NCI-H1417 (cell line): Measurements from ENCODE around the gene CHST9.
"Not testable (repeated sequence)": the region's sequence is repeated elsewhere in the genome, so short reads cannot be mapped to it uniquely, and the experiment has no call there.

Experiments
- DNase-seq, 3 experiments: peaks; one replicate each; lab custom pipeline; 2025; lab: John Stamatoyannopoulos, UW

CHST9 gene

DNA sequence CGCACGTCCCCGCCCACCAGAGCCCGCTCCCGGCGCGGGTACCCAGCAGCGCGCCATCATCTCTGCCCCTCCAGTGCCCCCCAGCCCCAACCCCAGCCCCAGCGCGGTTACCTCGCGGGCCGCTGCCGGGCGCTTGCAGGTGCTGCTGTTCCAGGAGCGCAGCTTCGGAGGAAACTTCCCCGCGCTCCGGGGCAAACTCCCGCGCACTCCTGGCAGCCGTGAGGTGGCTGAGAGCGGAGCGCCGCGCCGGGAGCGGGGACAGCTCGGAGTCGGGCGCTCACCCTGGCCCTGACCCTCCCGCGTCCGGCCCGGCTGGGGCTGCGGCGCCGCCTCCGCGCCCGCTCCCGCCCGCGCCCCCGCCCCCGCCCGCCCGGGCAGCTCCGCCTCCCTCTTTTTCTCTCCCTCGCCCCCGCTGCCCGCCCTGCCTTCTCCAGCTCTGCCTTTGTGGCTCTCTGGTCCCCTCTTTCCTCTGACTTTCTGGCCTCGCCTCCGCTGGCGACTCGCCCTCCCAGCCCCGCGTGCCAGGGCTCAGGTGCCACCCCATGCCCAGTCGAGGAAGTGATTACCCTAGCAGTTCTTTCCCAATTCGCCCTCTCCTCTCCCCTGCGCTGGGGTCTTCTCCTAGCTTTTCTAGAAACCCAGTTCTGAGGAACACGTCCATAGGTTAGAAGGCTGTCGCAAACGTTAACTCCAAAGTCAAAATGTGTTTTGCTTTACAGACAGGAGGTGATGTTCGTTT is at the start of gene CHST9:
Gene CHST9 (minus strand): TSS at position 284 of the 739 bp plus-strand sequence. CDS start 42,499 bp downstream, outside the sequence.
- DNase-seq: peak in 2 of 3 experiments; percentile 82 to 89

- not testable (repeated sequence) for DNase-seq
Observed at GRCh38 chr18:27232355-27232754, 47.2 kb upstream of the CHST9 start.

- not testable (repeated sequence) for DNase-seq
Observed at GRCh38 chr18:27231671-27232070, 46.6 kb upstream of the CHST9 start.

DNA sequence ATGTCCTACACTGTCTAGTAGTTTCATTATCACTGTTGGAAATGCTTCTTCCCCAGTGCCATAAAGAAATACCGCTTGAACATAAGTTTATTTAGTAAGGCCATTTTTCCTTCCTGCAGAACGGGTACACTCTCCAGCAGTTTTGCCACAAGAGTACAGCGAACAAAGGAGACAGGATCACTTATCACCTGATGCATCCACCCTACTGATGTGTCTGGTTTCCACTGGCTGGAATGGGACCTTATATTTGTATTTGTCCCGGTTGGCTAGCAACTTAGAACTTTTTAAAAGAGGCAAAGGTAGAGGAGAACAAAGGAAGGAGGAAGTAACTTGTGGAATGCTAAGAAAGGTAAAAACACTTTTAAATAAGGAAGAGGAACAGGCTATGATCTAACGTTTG is 46.1 kb upstream of the CHST9 start:
- not testable (repeated sequence) for DNase-seq

DNA sequence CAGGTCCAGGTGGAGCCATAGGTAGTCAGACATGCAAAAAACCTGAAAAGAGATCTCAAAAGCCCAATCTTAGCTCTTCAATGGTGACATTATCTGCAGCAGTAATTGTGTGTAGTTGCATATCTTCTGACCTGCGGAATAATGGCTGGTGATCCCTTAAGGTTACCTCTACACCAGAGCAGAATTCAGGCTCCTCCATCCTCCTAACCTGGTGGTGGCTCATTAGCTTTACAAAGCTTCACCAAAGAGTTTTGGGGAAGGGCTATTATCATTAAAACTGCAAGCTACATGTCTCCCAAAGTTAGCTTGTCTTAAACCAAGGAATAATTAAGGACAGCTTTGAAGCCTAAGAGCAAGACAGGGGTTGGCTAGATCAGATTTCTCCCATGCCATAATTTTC is 42.6 kb upstream of the CHST9 start:
- no peak for DNase-seq

- DNase-seq: no peak
Observed at GRCh38 chr18:27226556-27227075, 41.5 kb upstream of the CHST9 start.

DNA sequence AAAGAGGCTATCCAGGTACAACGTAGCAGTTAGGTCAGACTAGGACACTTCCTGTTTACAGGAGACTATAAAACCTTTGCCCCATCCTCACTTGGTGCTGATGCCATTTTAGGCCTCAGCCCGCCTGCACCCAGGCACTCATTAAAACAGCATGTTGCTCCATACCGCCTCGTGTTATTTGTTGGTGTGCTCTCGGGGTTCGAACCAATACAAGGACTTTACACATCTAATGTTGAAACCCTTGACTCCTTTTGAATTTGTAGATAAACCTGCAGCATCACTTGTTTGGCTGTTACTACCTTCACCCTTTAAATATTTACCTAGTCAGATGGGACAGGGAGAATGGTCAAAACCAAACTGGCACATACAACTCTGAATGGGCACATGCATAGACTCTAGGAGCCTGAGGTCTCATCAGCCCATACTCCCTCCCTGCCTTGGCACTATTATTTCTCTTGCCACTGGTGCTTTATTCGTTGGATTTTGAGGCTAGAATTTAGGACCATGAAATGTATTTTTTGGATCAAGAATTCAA is 40.9 kb upstream of the CHST9 start:
- DNase-seq: no peak

- peak; percentile 7 to 80 (median 76) for DNase-seq
Observed at GRCh38 chr18:27223526-27224291, 38.6 kb upstream of the CHST9 start.

GRCh38 chr18:27214831-27215230 is 29.7 kb upstream of the CHST9 start:
- no peak for DNase-seq

DNA sequence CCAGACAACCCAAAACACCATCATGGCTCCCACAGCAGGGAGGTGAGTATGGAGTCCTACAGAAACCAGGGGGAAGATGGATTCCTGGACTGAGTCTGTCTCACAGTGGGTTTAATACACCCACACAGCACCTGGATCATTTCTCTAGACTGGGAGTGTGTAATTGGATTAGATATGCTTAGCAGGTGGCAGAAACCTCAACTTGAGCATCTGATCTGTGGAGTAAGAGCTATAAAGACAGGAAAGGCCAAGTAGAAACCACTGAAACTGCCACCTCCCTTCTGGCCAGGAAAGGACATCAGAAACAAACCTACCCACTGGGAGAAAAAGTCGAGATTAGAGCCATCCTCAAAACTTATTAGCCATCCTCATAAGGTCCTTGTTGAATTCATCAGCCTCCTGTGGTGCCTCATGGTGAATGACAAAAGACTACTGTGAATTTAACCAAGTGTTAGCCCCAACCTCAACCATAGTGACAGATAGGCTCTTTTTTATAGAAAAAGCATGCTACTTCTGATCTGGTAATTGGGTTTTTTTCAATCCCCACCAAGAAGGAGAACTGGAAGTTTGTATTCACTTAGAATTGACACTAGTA is 28.1 kb upstream of the CHST9 start:
- DNase-seq: no peak

GRCh38 chr18:27211569-27211968 is 26.5 kb upstream of the CHST9 start:
- DNase-seq: no peak

GRCh38 chr18:27206411-27206810 is 21.3 kb upstream of the CHST9 start:
- no peak for DNase-seq

DNA sequence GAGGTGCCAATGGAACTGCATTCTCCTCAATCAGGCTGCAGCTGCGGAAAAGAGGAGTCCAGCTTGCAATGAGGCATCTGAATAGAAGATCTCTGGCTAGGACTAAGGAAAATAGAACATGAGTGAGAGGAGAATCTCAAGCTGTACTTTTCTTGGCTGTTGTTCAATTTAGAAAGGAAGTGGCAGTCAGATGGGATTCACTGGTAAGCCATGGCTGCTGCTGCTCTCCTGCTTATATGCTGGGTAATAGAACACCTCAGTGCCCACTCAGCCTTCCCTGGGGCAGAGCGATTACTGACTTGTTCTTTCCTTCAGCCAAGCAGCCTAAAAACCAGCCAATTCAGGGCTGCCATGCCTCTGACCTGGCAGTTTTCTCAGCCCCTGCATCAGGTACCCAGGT is 17.6 kb upstream of the CHST9 start:
- DNase-seq: no peak

DNA sequence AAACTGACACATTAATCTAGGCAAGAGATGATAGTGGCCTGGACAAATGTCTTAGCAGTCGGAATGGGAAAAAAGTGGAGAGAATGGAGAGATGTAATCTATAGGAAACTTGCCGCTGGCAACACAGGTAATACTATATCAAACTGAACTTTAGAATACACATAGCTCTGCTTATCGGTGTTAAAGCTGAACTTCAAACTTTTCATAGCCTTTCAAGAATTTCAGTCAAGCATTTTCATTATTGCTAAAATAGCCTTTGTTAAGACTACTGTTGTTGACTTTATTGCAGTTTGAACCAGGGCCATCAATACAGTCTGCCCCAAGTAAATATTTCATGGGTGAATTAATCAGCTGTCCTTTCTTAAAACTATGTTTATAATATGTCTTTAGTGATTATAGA is 12.9 kb upstream of the CHST9 start:
- DNase-seq: no peak

DNA sequence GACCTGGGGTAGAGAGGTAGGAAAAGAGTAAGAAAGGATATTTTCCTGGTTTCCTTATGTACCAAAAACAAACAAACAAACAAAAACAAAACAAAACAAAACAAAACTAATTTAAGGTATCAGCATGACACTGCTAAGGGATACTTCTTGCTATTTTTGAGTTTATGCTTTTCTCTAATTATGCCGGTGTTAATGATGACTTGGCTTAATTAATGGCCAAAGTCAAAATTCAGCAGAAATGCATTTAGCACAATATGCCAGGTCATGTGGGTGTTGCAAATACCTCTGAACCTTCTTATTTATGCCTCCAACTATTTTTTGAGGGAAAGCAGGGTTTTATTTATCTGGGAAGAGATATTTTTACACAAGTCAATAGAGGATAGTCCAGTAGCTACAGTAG is 3.2 kb upstream of the CHST9 start:
- no peak for DNase-seq

DNA sequence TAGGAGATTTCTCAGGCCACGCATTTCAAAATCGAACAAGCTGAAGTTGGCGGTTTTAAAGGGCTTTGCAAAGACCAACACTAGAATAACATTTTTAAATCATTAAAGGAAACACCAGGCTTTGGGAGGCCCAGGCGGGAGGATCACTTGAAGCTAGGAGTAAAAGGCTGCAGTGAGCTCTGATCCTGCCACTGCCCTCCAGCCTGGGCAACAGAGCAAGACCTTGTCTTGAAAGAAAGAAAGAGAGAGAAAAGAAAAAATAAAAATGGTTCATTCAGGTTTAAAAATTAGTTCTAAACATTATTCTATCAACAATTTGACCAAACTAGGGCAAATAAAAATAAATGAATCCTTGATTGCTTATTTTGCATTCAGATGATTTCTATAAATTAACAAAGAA is 789 bp upstream of the CHST9 start:
- no peak for DNase-seq

DNA sequence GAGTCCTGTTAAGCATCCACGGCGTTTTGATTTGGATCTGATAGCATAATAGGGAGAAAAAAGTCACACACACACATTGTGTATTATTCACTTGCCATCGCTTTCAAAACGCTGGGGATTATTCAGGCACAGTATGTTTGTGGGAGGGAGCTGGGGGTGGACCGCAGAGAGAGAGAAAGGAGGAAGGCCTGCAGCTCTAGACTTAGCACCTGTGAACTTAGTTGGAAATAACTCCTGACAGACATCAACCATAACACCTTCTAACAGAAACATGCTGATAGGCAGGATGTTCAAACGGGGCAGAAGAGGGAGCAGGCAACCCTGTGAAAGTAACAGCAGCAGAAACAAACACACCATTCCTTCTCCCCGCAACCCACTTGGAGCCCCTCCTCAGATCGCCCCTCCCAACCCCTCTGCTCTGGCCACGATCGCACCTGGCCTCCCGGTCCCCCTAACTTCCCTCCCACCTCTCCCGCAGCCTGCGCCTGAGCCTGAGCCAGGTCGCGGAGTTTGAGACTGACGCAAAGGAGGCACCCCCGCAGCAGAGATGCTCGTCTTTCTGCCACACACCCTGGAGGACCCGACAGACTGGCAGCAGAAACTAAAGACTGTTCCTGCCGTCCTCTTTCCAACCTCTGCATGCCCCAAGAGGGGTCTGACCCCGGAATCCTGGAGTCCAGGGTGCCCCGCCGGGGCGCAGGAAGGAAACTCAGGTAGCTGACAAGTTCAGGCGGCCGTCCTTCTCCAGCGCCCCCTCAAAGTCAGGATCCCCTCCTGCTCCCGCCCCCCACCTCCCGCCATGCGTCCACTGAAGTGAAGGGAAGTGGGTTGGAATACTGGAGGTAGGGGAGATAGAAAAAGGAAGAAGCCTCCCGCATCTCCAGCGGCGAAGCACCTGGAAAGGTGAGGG is 738 bp downstream of the CHST9 start:
- peak in 2 of 3 experiments; percentile 62 to 70 for DNase-seq

DNA sequence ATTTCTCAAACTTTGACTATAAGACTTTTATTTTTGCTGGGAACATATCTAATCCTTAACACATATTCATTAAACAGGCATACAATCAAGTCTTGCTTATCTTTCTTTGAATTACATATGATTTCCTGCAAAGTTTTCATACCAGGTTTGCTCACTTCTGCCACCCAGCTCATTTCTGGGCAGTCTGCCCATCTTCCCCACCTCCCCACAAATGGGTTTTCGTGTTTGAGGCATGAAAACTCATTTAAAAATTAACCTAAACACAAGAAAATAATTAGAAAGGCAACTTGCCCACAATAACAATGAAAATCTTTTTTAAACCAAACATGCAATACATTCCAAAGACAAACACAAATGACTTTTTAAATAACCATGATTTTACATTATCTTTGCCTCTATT is 3.4 kb downstream of the CHST9 start:
- no peak for DNase-seq

DNA sequence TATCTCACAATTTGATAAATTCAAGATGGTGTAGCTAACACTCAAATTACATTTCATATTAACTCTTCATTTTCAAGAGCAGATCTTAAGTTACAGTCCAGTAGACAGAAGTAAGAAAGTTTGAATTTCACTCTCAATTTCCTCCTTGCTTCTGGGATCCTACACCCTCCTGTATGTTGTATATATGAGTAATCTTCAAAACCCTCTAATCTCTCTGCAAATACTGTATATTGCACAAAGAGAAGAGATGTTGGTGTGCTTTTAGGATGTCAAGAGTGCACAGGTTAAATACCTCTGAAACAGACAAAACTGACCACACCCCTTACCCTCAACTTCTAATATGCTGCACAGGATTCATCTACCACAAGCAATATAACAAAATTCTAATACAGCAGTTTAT is 6.7 kb downstream of the CHST9 start:
- no peak for DNase-seq

DNA sequence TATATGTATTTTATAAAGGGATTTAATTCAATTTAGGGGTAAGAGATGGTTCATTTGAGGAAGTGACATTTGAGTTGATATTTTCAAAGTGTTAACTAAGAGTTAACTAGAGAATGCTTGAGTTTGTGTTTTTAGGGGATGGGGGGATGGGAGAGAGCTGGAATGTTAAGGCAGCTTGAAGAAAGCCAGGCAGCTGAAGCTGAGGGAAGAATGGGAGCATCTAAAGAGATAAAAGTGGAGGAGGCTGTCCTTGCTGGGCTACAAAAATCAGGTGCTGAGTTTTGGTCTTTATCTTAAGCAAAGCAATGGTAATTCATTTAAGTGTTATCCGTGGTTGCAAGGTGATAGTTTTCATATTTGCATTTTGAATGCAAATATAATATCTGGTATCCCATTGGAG is 9.2 kb downstream of the CHST9 start:
- no peak for DNase-seq

- no peak for DNase-seq
Observed at GRCh38 chr18:27175245-27175644, 9.9 kb downstream of the CHST9 start.
